WTC11 (cell line): ENCODE data around the gene TNFRSF13B.

ENCODE experiments used
- CREB1 ChIP-seq: sonication (generic); formaldehyde crosslinking; IDR thresholded peaks from 2 replicates; pipeline ENCODE4 v1.8.0; 2023; ENCODE audit warnings: mild to moderate bottlenecking, missing genetic modification reagents
- CTCF ChIP-seq: fragments of 200-600 bp; IDR thresholded peaks from 2 replicates; pipeline ENCODE4 v1.8.0; 2022; ENCODE audit warnings: antibody characterized with exemption
- E2F5 ChIP-seq: sonication (generic); formaldehyde crosslinking; IDR thresholded peaks from 2 replicates; pipeline ENCODE4 v1.8.1; 2022; ENCODE audit warnings: mild to moderate bottlenecking, moderate library complexity, missing genetic modification reagents
- GTF2I ChIP-seq: fragments of 250-450 bp; sonication (Bioruptor Pico); conservative IDR thresholded peaks from 2 replicates; pipeline ENCODE4 v1.4.0; 2021; ENCODE audit warnings: mild to moderate bottlenecking
- MAX ChIP-seq: sonication (generic); formaldehyde crosslinking; IDR thresholded peaks from 2 replicates; pipeline ENCODE4 v1.8.0; 2022; ENCODE audit warnings: mild to moderate bottlenecking, missing genetic modification reagents
- NR2C2 ChIP-seq: sonication (generic); formaldehyde crosslinking; IDR thresholded peaks from 2 replicates; pipeline ENCODE4 v1.8.0; 2022; ENCODE audit warnings: mild to moderate bottlenecking, missing genetic modification reagents
- PRDM15 ChIP-seq: sonication (generic); formaldehyde crosslinking; IDR thresholded peaks from 2 replicates; pipeline ENCODE4 v1.8.0; 2022; ENCODE audit warnings: missing genetic modification reagents
- SMAD4 ChIP-seq: sonication (generic); formaldehyde crosslinking; IDR thresholded peaks from 2 replicates; pipeline ENCODE4 v1.8.0; 2022; ENCODE audit warnings: mild to moderate bottlenecking, missing genetic modification reagents
- SP1 ChIP-seq: sonication (generic); formaldehyde crosslinking; conservative IDR thresholded peaks from 2 replicates; pipeline ENCODE4 v1.8.1; 2022; ENCODE audit warnings: missing genetic modification reagents
- TEAD4 ChIP-seq: sonication (generic); formaldehyde crosslinking; IDR thresholded peaks from 2 replicates; pipeline ENCODE4 v1.8.0; 2022; ENCODE audit warnings: mild to moderate bottlenecking, missing genetic modification reagents
- ZNF416 ChIP-seq: fragments of 250-450 bp; sonication (Bioruptor Pico); IDR thresholded peaks from 2 replicates; pipeline ENCODE4 v1.9.0; 2021; ENCODE audit warnings: mild to moderate bottlenecking, inconsistent platforms
- TF ChIP-seq, protein P1 (sequence below): sonication (generic); formaldehyde crosslinking; IDR thresholded peaks from 2 replicates; pipeline ENCODE4 v1.8.0; 2022; ENCODE audit warnings: mild to moderate bottlenecking, missing genetic modification reagents
- TF ChIP-seq, protein P2 (sequence below): fragments of 250-450 bp; sonication (Bioruptor Pico); IDR thresholded peaks from 2 replicates; pipeline ENCODE4 v1.9.0; 2021; ENCODE audit warnings: mild to moderate bottlenecking

DNA sequence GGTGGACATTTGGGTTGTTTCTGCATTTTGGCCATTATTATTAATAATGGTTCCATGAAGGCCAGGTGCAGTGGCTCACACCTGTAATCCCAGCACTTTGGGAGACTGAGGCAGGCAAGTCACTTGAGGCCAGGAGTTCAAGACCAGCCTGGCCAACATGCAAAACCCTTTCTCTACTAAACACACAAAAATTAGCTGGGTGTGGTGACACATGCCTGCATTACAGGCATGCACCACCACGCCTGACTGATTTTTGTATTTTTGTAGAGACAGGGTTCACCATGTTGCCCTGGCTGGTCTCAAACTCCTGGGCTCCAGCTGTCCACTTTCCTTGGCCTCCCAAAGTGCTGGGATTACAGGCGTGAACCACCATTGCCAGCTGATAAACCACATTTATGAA is 58.5 kb downstream of the TNFRSF13B start:
- TF ChIP-seq CTCF (no peak), ZNF416 (CRISPR knock-in tag) (no peak), E2F5 (CRISPR knock-in tag) (no peak), MAX (CRISPR knock-in tag) (no peak), TEAD4 (CRISPR knock-in tag) (no peak), SP1 (CRISPR knock-in tag) (no peak), SMAD4 (CRISPR knock-in tag) (no peak), PRDM15 (CRISPR knock-in tag) (no peak), CREB1 (CRISPR knock-in tag) (no peak), NR2C2 (CRISPR knock-in tag) (no peak), GTF2I (CRISPR knock-in tag) (no peak)
- TF ChIP-seq, protein P1, sequence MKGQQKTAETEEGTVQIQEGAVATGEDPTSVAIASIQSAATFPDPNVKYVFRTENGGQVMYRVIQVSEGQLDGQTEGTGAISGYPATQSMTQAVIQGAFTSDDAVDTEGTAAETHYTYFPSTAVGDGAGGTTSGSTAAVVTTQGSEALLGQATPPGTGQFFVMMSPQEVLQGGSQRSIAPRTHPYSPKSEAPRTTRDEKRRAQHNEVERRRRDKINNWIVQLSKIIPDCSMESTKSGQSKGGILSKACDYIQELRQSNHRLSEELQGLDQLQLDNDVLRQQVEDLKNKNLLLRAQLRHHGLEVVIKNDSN: no peak
- TF ChIP-seq, protein P2, sequence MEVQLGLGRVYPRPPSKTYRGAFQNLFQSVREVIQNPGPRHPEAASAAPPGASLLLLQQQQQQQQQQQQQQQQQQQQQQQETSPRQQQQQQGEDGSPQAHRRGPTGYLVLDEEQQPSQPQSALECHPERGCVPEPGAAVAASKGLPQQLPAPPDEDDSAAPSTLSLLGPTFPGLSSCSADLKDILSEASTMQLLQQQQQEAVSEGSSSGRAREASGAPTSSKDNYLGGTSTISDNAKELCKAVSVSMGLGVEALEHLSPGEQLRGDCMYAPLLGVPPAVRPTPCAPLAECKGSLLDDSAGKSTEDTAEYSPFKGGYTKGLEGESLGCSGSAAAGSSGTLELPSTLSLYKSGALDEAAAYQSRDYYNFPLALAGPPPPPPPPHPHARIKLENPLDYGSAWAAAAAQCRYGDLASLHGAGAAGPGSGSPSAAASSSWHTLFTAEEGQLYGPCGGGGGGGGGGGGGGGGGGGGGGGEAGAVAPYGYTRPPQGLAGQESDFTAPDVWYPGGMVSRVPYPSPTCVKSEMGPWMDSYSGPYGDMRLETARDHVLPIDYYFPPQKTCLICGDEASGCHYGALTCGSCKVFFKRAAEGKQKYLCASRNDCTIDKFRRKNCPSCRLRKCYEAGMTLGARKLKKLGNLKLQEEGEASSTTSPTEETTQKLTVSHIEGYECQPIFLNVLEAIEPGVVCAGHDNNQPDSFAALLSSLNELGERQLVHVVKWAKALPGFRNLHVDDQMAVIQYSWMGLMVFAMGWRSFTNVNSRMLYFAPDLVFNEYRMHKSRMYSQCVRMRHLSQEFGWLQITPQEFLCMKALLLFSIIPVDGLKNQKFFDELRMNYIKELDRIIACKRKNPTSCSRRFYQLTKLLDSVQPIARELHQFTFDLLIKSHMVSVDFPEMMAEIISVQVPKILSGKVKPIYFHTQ (CRISPR knock-in tag): no peak
